Measurements from ENCODE around the gene LRRC4C. TPM values are rescaled to one million over a fixed set of nuclear protein-coding genes. Genes with fewer than 3 reads are reported as not detected.

LRRC4C gene
- total RNA-seq, 1 experiment from 2014 or later, result 0.13 TPM

DNA sequence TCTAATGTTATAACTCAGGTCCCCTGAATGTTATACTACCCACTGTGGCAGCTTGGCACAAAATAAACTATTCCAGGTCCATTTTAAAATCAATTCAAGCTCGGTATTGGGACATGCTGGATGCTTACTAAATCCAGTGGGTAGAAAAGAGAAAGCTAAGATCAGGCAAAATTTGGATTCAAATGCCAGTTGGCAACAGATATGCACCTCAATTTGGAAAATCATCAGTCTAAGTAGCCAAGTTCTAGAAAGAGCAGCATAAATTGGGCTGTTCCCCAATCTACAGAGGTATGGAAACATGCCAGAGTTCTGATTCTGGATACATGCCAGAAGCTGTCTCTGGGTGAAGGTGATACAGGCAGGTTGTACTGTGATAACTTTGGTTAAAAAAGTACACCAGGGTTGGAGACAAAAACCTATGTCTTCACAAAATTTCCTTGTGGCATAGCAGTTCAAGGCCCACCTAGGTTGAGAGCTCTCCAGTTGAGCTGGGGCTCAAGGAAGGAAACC, 427.8 kb downstream of the LRRC4C start:
- H3K9ac ChIP-seq (ENCODE audit: extremely low read depth, insufficient read length, low read length), result no peak overlapping the region
- H3T11ph ChIP-seq (ENCODE audit: low read length), result no peak overlapping the region
- H4K5ac ChIP-seq (ENCODE audit: insufficient read length, low read depth, low read length), result no peak overlapping the region
- H3K79me1 ChIP-seq (ENCODE audit: insufficient read depth, low read depth, low read length, poor library complexity, severe bottlenecking), result no peaks in the 10 kb centered on the region
- no peak overlapping the region for H2BK20ac ChIP-seq (ENCODE audit: low read depth, low read length, poor library complexity, severe bottlenecking)
- H3K4ac ChIP-seq (ENCODE audit: low read depth, low read length), result no peak overlapping the region
- no peaks in the 10 kb centered on the region for H3K27me3 ChIP-seq (ENCODE audit: insufficient read depth, low read length)
- Mint-ChIP-seq H3K4me3 (no peak overlapping the region), H3K36me3 (ENCODE audit: insufficient read depth in 1 of 3, low read depth in 3 of 3) (no peaks in the 10 kb centered on the region; a peak in 1 of 7 replicates), H3K9me3 (no peaks in the 10 kb centered on the region), H3K27me3 (ENCODE audit: low read depth) (no peaks in the 10 kb centered on the region), H3K27ac (peak overlapping the region in 2 of 3 experiments; percentile 62 to 74; a peak in 2 of 7 replicates), H3K4me1 (peaks cover 7 to 12% of the 10 kb centered on the region in 2 experiments; a peak in 3 of 4 replicates)
- no peak overlapping the region for H3K14ac ChIP-seq (ENCODE audit: insufficient read depth, low read length)
- WGBS (ENCODE audit: extremely low coverage, insufficient read length, low lambda C conversion rate), result no CpG with 5 or more reads among the region's 1 CpG
- DNase-seq, result no peak
- H2BK120ac ChIP-seq (ENCODE audit: low read depth, low read length, poor library complexity, severe bottlenecking), result no peak overlapping the region
- H3K23ac ChIP-seq (ENCODE audit: insufficient read length, low read depth, low read length), result no peak overlapping the region
- no peaks in the 10 kb centered on the region for H3K23me2 ChIP-seq (ENCODE audit: insufficient read length, low read depth, low read length, poor library complexity, severe bottlenecking)
- H3K4me1 ChIP-seq (ENCODE audit: insufficient read depth, low read length), result peaks cover 4% of the 10 kb centered on the region; the same call in 1 of the 2 replicates
- no peak overlapping the region for H3K27ac ChIP-seq (ENCODE audit: insufficient read length, low read depth, low read length)
- TF ChIP-seq, protein P1, sequence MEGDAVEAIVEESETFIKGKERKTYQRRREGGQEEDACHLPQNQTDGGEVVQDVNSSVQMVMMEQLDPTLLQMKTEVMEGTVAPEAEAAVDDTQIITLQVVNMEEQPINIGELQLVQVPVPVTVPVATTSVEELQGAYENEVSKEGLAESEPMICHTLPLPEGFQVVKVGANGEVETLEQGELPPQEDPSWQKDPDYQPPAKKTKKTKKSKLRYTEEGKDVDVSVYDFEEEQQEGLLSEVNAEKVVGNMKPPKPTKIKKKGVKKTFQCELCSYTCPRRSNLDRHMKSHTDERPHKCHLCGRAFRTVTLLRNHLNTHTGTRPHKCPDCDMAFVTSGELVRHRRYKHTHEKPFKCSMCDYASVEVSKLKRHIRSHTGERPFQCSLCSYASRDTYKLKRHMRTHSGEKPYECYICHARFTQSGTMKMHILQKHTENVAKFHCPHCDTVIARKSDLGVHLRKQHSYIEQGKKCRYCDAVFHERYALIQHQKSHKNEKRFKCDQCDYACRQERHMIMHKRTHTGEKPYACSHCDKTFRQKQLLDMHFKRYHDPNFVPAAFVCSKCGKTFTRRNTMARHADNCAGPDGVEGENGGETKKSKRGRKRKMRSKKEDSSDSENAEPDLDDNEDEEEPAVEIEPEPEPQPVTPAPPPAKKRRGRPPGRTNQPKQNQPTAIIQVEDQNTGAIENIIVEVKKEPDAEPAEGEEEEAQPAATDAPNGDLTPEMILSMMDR (conservative IDR thresholded peaks at IDR 0.05), result no peak
- H3K4me2 ChIP-seq (ENCODE audit: insufficient read depth, insufficient read length, low read length), result no peak overlapping the region
- no peak overlapping the region for H3K56ac ChIP-seq (ENCODE audit: insufficient read length, low read depth, low read length)
- H4K20me1 ChIP-seq (ENCODE audit: control insufficient read depth, insufficient read depth, insufficient read length), result no peaks in the 10 kb centered on the region
- H2BK15ac ChIP-seq (ENCODE audit: low read depth, low read length), result no peak overlapping the region
- H3K18ac ChIP-seq (ENCODE audit: insufficient read length, low read depth, low read length), result no peak overlapping the region
- H2AK5ac ChIP-seq (ENCODE audit: insufficient read length, low read length), result no peak overlapping the region
- no peak overlapping the region for H2BK12ac ChIP-seq (ENCODE audit: insufficient read length, low read depth, low read length)
- H4K91ac ChIP-seq (ENCODE audit: insufficient read length, low read depth, low read length), result no peak overlapping the region
- H3K9me3 ChIP-seq (ENCODE audit: control insufficient read depth, low read depth, low read length), result no peaks in the 10 kb centered on the region
- no peaks in the 10 kb centered on the region for H3K79me2 ChIP-seq (ENCODE audit: insufficient read depth, low read length)
- H4K8ac ChIP-seq (replicated peaks; ENCODE audit: insufficient read length, low read depth, low read length), result no peak overlapping the region
- no peak overlapping the region for H2BK5ac ChIP-seq (ENCODE audit: insufficient read length, low read length)
- H2AFZ ChIP-seq (ENCODE audit: low read length), result no peak overlapping the region

Measured in H9 (cell line).